Natural killer cell treated with Interleukin-12 subunit alpha and Interleukin-12 subunit beta and Interleukin-15 and Interleukin-18, amount 100 ng/mL, for 72 hours (primary cell): Measurements from ENCODE around the gene CELF4. TPM values are rescaled to one million over a fixed set of nuclear protein-coding genes. Genes with fewer than 3 reads are reported as not detected.

ENCODE experiments used
- ATAC-seq, 2 donors: fragments of 150-1000 bp; cut with Tn5 transposase in 1 of 2; sonication (Bioruptor Pico), chemical (Tn5 transposase) in 1 of 2; 2 replicates each; pipeline ENCODE4 v1.10.0; 2021
- DNase-seq: peaks from one replicate; pipeline ENCODE4 v3.0.0; 2022; ENCODE audit warnings: low spot score
- H3K27ac Mint-ChIP-seq, 2 donors: 1 replicate in 1 of 2; 2 replicates in 1 of 2; pipeline ENCODE4 v1.8.0; 2022; ENCODE audit warnings: mixed read lengths in 2 of 2, mild to moderate bottlenecking in 1 of 2, moderate library complexity in 1 of 2
- H3K27me3 Mint-ChIP-seq, 2 donors: 1 replicate in 1 of 2; 2 replicates in 1 of 2; pipeline ENCODE4 v1.8.0; 2022; ENCODE audit warnings: mixed read lengths in 2 of 2
- H3K36me3 Mint-ChIP-seq: one replicate; pipeline ENCODE4 v1.8.0; 2022; ENCODE audit warnings: mixed read lengths
- H3K4me1 Mint-ChIP-seq, 2 donors: 1 replicate in 1 of 2; 2 replicates in 1 of 2; pipeline ENCODE4 v1.8.0; 2022; ENCODE audit warnings: low read depth in 2 of 2, mixed read lengths in 2 of 2, mild to moderate bottlenecking in 1 of 2
- H3K4me3 Mint-ChIP-seq: one replicate; pipeline ENCODE4 v1.8.0; 2022; ENCODE audit warnings: mixed read lengths
- H3K9me3 Mint-ChIP-seq: 2 replicates; pipeline ENCODE4 v1.8.0; 2022; ENCODE audit warnings: mixed read lengths
- total RNA-seq, 2 donors: library from RNA; stranded (reverse); gene quantifications; one replicate each; pipeline ENCODE4 v1.2.3, GENCODE V29; 2022

The CELF4 gene
- total RNA-seq, 2 donors from 2014 or later, result not detected

DNA sequence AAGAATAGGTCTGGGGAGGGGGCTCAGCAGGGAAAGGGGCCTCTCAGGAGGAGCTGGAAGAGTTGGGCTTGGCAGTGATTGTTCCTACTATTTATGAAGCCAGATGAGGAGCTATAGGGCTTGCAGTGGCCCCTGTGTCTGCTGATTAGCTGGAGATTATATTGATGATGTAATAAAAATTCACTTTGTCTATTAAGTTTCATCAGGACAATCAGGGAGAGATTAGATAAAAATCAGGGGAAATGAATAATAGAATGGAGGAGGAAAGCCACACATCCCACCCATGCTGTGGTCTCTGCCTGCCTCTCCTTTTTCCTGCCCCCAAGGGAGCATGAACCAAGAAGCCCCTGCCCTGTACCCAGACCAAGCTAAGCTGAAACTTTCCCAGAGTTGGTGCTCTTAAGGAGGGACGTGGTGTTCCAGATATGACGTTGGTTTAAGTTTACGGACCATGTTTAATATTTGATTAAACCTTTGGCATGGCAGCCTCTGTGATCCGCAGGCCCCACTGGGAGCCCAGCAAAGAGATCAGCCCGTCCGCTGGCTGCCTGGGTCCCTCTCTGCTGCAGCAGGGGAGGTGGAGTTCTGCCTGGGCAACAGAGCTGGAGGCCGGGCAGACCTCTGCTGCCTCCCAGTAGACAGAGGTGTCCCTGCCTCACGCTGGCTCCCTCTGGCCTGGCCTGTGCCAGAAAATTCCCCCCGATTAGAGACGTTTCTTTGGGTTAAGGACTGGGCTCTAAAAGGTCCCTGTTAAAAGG is 15.3 kb downstream of the CELF4 start:
- H3K4me1 Mint-ChIP-seq, result no peaks in the 10 kb centered on the region
- ATAC-seq, result no peak
- H3K36me3 Mint-ChIP-seq, result no peaks in the 10 kb centered on the region
- H3K27me3 Mint-ChIP-seq, result peaks cover 0 to 4% of the 10 kb centered on the region in 2 donors
- H3K4me3 Mint-ChIP-seq, result no peak overlapping the region
- no peak overlapping the region for H3K27ac Mint-ChIP-seq
- H3K9me3 Mint-ChIP-seq, result no peaks in the 10 kb centered on the region
- peak; percentile 8 for DNase-seq

GRCh38 chr18:37548679-37549289 is 16.8 kb downstream of the CELF4 start:
- Mint-ChIP-seq H3K27me3 (peaks cover 0 to 4% of the 10 kb centered on the region in 2 donors), H3K27ac (no peak overlapping the region), H3K4me1 (no peaks in the 10 kb centered on the region), H3K36me3 (no peaks in the 10 kb centered on the region), H3K9me3 (no peaks in the 10 kb centered on the region), H3K4me3 (no peak overlapping the region)
- peak; percentile 31 for DNase-seq
- no peak for ATAC-seq

GRCh38 chr18:37547196-37547827 is 18.3 kb downstream of the CELF4 start:
- H3K36me3 Mint-ChIP-seq, result no peaks in the 10 kb centered on the region
- no peaks in the 10 kb centered on the region for H3K9me3 Mint-ChIP-seq
- ATAC-seq (no peak), DNase-seq (no peak)
- peaks cover 0 to 4% of the 10 kb centered on the region in 2 donors for H3K27me3 Mint-ChIP-seq
- no peak overlapping the region for H3K4me3 Mint-ChIP-seq
- H3K4me1 Mint-ChIP-seq, result no peaks in the 10 kb centered on the region
- H3K27ac Mint-ChIP-seq, result no peak overlapping the region

- H3K27me3 Mint-ChIP-seq, result peaks cover 3 to 4% of the 10 kb centered on the region in 2 donors
- DNase-seq, result no peak
- ATAC-seq, result no peak
- no peak overlapping the region for H3K27ac Mint-ChIP-seq
- no peaks in the 10 kb centered on the region for H3K36me3 Mint-ChIP-seq
- no peaks in the 10 kb centered on the region for H3K9me3 Mint-ChIP-seq
- H3K4me3 Mint-ChIP-seq, result no peak overlapping the region
- H3K4me1 Mint-ChIP-seq, result no peaks in the 10 kb centered on the region
Observed at GRCh38 chr18:37546651-37547050, 18.9 kb downstream of the CELF4 start.

GRCh38 chr18:37546272-37546537 is 19.4 kb downstream of the CELF4 start:
- Mint-ChIP-seq H3K36me3 (no peaks in the 10 kb centered on the region), H3K9me3 (no peaks in the 10 kb centered on the region), H3K4me1 (no peaks in the 10 kb centered on the region), H3K27me3 (peaks cover 4 to 7% of the 10 kb centered on the region in 2 donors), H3K4me3 (no peak overlapping the region), H3K27ac (no peak overlapping the region)
- ATAC-seq (no peak), DNase-seq (no peak)

GRCh38 chr18:37545461-37546271 is 19.9 kb downstream of the CELF4 start:
- DNase-seq (no peak), ATAC-seq (no peak)
- no peaks in the 10 kb centered on the region for H3K4me1 Mint-ChIP-seq
- H3K36me3 Mint-ChIP-seq, result no peaks in the 10 kb centered on the region
- no peak overlapping the region for H3K27ac Mint-ChIP-seq
- H3K27me3 Mint-ChIP-seq, result peaks cover 4 to 7% of the 10 kb centered on the region in 2 donors
- H3K4me3 Mint-ChIP-seq, result no peak overlapping the region
- no peaks in the 10 kb centered on the region for H3K9me3 Mint-ChIP-seq

- no peak overlapping the region for H3K27ac Mint-ChIP-seq
- peaks cover 4 to 7% of the 10 kb centered on the region in 2 donors for H3K27me3 Mint-ChIP-seq
- no peaks in the 10 kb centered on the region for H3K4me1 Mint-ChIP-seq
- H3K9me3 Mint-ChIP-seq, result no peaks in the 10 kb centered on the region
- no peak overlapping the region for H3K4me3 Mint-ChIP-seq
- no peaks in the 10 kb centered on the region for H3K36me3 Mint-ChIP-seq
- ATAC-seq (no peak), DNase-seq (no peak)
Observed at GRCh38 chr18:37544713-37545112, 20.9 kb downstream of the CELF4 start.

DNA sequence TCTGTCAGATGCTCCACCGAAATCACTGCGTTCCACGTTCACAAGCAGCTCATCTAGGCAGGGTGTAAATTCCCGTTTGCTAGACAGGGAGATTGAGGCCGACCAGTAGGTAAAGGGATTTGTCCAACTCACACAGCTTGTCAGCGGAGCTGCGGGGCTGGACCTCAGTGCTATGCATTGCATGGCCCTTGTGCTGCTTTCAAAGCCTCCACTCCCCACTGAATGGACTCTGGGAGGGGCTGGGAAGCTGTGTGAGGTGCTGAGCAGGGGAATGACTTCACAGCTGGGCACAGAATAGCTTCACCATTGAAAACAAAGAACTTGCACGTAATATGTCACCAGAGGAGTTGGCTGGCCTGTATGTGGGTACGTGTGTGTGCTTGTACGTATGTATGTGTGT is 21.4 kb downstream of the CELF4 start:
- DNase-seq (no peak), ATAC-seq (no peak)
- Mint-ChIP-seq H3K27ac (no peak overlapping the region), H3K36me3 (no peaks in the 10 kb centered on the region), H3K9me3 (no peaks in the 10 kb centered on the region), H3K27me3 (peaks cover 4 to 8% of the 10 kb centered on the region in 2 donors), H3K4me1 (no peaks in the 10 kb centered on the region), H3K4me3 (no peak overlapping the region)

- H3K27me3 Mint-ChIP-seq, result peaks cover 9 to 17% of the 10 kb centered on the region in 2 donors
- no peaks in the 10 kb centered on the region for H3K36me3 Mint-ChIP-seq
Observed at GRCh38 chr18:37543321-37543720, 22.3 kb downstream of the CELF4 start.

DNA sequence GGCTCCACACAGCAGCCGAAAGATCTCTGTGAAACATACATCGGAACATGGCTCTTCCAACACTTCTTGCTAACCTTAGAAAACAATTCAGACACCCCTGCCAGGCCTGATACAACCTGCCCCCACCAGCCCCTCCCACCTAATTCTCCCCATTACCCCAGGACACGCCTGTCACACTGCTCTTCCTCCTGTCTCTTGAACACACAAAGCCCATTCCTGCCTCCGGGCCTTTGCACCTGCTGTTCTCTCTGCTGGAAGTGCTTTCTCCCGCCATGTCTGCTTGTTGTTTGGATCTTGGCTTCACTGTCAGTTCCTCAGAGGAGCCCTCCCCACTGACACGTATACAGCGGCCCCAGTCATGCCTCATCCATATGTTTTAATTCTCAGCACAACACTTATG is 24.1 kb downstream of the CELF4 start:
- DNase-seq (no peak), ATAC-seq (no peak)
- Mint-ChIP-seq H3K9me3 (no peaks in the 10 kb centered on the region), H3K27ac (no peak overlapping the region), H3K27me3 (peaks cover 11 to 22% of the 10 kb centered on the region in 2 donors), H3K4me3 (no peak overlapping the region), H3K36me3 (no peaks in the 10 kb centered on the region), H3K4me1 (peaks cover 4 to 5% of the 10 kb centered on the region in 2 donors)

More at GRCh38 chr18:37543321-37543720, 22.3 kb downstream of the CELF4 start:
- ATAC-seq, result no peak
- no peak overlapping the region for H3K27ac Mint-ChIP-seq
- H3K4me3 Mint-ChIP-seq, result no peak overlapping the region
- H3K4me1 Mint-ChIP-seq, result peaks cover 2% of the 10 kb centered on the region in 2 donors
- DNase-seq, result no peak
- H3K9me3 Mint-ChIP-seq, result no peaks in the 10 kb centered on the region

DNA sequence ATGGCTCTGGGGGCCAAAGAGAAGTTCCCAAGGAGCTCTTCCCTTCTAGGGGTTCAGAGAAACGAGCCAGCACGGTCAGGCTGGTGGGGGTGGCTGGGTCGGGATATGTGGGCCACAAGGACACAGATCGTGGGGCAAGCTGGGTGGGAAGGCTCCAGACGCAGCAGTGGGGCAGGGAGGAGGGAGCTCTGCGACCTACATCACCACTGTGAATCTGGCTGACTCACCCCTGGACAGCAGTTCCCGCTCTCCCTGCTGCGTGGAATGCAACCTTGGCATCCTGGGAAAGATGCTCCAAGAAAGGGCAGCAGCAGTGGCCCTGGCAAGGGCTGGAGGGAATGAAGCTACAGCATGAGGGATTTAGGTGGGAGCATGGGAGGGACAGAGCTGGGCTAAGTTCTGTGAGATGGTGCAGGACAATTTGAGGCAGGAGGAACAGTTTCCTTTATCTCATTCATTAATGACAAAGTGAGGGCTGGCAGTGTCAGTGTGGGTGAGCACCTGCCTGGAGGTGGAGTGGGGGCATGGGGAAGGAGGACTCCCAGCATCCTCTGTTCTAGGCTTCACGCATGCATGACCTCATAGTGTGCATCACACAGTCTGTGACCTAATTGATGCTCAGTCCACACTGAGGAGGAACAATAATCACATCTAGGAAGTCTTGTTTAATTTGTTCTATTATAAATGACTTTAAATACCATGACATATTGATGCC is 25.0 kb downstream of the CELF4 start:
- peaks cover 11 to 22% of the 10 kb centered on the region in 2 donors for H3K27me3 Mint-ChIP-seq
- ATAC-seq, result no peak

GRCh38 chr18:37539236-37539635 is 26.4 kb downstream of the CELF4 start:
- Mint-ChIP-seq H3K27ac (no peak overlapping the region), H3K4me3 (no peak overlapping the region), H3K9me3 (no peaks in the 10 kb centered on the region), H3K36me3 (no peaks in the 10 kb centered on the region), H3K27me3 (peaks cover 11 to 22% of the 10 kb centered on the region in 2 donors), H3K4me1 (peaks cover 4 to 5% of the 10 kb centered on the region in 2 donors)
- DNase-seq (no peak), ATAC-seq (no peak)

More for the DNA sequence above, 25.0 kb downstream of the CELF4 start:
- no peaks in the 10 kb centered on the region for H3K9me3 Mint-ChIP-seq
- DNase-seq, result no peak
- H3K36me3 Mint-ChIP-seq, result no peaks in the 10 kb centered on the region
- H3K4me3 Mint-ChIP-seq, result no peak overlapping the region
- peaks cover 4 to 5% of the 10 kb centered on the region in 2 donors for H3K4me1 Mint-ChIP-seq
- no peak overlapping the region for H3K27ac Mint-ChIP-seq

GRCh38 chr18:37538526-37539205 is 26.9 kb downstream of the CELF4 start:
- Mint-ChIP-seq H3K27ac (no peak overlapping the region), H3K27me3 (peaks cover 11 to 22% of the 10 kb centered on the region in 2 donors), H3K4me3 (no peak overlapping the region), H3K36me3 (no peaks in the 10 kb centered on the region), H3K4me1 (peaks cover 4 to 5% of the 10 kb centered on the region in 2 donors), H3K9me3 (no peaks in the 10 kb centered on the region)
- no peak for DNase-seq
- no peak for ATAC-seq
